Osteoblast (primary cell): ENCODE data around the gene PRCC. TPM values are rescaled to one million over a fixed set of nuclear protein-coding genes. Genes with fewer than 3 reads are reported as not detected.
A peak's percentile ranks its signal among the peaks of the same experiment; 100 is the strongest.

ENCODE experiments used
- DNase-seq: peaks from one replicate; pipeline ENCODE4 v3.0.0; 2011; ENCODE audit warnings: low spot score, mixed read lengths; ENCODE audit not compliant: insufficient read length; ENCODE audit errors: missing footprints
- H2AFZ ChIP-seq: 2 replicates; pipeline ENCODE4 v1.6.0; 2011; ENCODE audit warnings: mild to moderate bottlenecking, low read length
- H3K27ac ChIP-seq: 2 replicates; pipeline ENCODE4 v1.5.1; 2011; ENCODE audit warnings: mild to moderate bottlenecking, low read depth, low read length, moderate library complexity
- H3K27me3 ChIP-seq: 2 replicates; pipeline ENCODE4 v1.6.0; 2012; ENCODE audit warnings: mild to moderate bottlenecking, control low read depth, inconsistent platforms, low read length, moderate library complexity; ENCODE audit not compliant: insufficient read depth
- H3K36me3 ChIP-seq: 2 replicates; pipeline ENCODE4 v1.5.1; 2011; ENCODE audit warnings: mild to moderate bottlenecking, low read length, control low read depth, moderate library complexity; ENCODE audit not compliant: insufficient read depth
- H3K4me1 ChIP-seq: 2 replicates; pipeline ENCODE4 v1.5.1; 2011; ENCODE audit warnings: mild to moderate bottlenecking, low read length, control low read depth, moderate library complexity; ENCODE audit not compliant: insufficient read depth
- H3K4me2 ChIP-seq: 2 replicates; pipeline ENCODE4 v1.6.0; 2011; ENCODE audit warnings: mild to moderate bottlenecking, low read length; ENCODE audit not compliant: insufficient read depth
- H3K4me3 ChIP-seq: fragments of 200-600 bp; sonication (generic); 3 replicates; pipeline ENCODE4 v1.5.1; 2012; ENCODE audit warnings: mild to moderate bottlenecking, low read length, inconsistent platforms; ENCODE audit not compliant: insufficient read depth
- H3K79me2 ChIP-seq: 2 replicates; pipeline ENCODE4 v1.6.0; 2012; ENCODE audit warnings: mild to moderate bottlenecking, low read length, control low read depth, inconsistent platforms; ENCODE audit not compliant: insufficient read depth
- H3K9me3 ChIP-seq: 2 replicates; pipeline ENCODE4 v1.5.1; 2011; ENCODE audit warnings: low read depth, low read length, control low read depth
- H4K20me1 ChIP-seq: 2 replicates; pipeline ENCODE4 v1.6.0; 2012; ENCODE audit warnings: mild to moderate bottlenecking, low read length, control low read depth; ENCODE audit not compliant: insufficient read depth
- total RNA-seq: library from RNA; depleted of rRNA; stranded (reverse); fragments of >200 nt; gene quantifications from 2 replicates; pipeline ENCODE4 v1.2.3, GENCODE V29; 2012
- TF ChIP-seq, protein P1 (sequence below): IDR thresholded peaks from 2 replicates; pipeline ENCODE4 v1.5.1; 2011; ENCODE audit warnings: mild to moderate bottlenecking, low read depth, low read length, moderate library complexity; ENCODE audit errors: extremely low read depth

The PRCC gene
- total RNA-seq, 1 donor = 22.8 TPM

DNA sequence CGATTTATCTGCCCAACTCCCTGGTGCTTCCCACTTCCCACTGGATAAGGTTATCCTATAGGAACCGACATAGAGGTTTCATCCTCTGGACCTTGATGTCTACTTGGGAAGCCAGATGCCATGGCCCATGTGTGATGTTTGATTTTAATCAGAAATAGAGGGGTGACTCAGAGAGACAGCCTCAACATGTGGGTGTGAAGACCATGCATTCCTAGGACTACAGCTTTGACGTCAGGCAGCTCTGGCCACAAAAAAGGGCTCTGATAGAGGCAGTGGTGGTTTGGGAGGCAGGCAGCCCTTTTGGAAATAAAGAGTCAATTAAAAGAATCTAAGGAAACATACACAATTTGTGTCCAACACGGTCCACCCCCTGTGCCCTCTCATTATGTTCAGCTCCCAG lies 54.5 kb downstream of the PRCC start:
- H3K9me3 ChIP-seq = no peaks in the 10 kb centered on the region
- no peak overlapping the region for H3K4me2 ChIP-seq
- no peak overlapping the region for H3K27ac ChIP-seq
- no peak overlapping the region for H3K4me3 ChIP-seq
- no peaks in the 10 kb centered on the region for H3K36me3 ChIP-seq
- no peaks in the 10 kb centered on the region for H3K27me3 ChIP-seq
- TF ChIP-seq, protein P1, sequence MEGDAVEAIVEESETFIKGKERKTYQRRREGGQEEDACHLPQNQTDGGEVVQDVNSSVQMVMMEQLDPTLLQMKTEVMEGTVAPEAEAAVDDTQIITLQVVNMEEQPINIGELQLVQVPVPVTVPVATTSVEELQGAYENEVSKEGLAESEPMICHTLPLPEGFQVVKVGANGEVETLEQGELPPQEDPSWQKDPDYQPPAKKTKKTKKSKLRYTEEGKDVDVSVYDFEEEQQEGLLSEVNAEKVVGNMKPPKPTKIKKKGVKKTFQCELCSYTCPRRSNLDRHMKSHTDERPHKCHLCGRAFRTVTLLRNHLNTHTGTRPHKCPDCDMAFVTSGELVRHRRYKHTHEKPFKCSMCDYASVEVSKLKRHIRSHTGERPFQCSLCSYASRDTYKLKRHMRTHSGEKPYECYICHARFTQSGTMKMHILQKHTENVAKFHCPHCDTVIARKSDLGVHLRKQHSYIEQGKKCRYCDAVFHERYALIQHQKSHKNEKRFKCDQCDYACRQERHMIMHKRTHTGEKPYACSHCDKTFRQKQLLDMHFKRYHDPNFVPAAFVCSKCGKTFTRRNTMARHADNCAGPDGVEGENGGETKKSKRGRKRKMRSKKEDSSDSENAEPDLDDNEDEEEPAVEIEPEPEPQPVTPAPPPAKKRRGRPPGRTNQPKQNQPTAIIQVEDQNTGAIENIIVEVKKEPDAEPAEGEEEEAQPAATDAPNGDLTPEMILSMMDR = no peak
- peak overlapping the region; percentile 40 for H2AFZ ChIP-seq
- peaks cover 9% of the 10 kb centered on the region for H3K4me1 ChIP-seq
- H4K20me1 ChIP-seq = no peaks in the 10 kb centered on the region
- DNase-seq = no peak
- H3K79me2 ChIP-seq = no peaks in the 10 kb centered on the region

DNA sequence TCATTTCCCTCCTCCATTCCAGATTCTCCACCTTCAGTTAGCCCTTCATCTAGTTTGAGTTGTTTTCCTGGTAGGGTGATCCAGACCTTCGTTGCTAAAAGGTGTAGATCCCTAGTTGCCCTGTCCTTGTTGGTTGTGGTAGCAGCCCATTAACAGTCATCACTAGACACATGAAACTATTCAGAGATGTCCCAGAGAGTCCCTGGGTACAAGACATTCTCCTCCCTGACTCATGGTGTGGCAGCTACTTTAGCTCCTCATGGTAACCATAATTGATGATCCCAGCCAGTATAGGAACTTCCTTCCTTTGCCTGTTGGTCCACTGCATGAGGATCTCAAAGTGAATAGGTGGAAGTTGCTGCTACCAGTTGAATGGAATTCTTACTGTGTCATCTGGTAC lies 55.3 kb downstream of the PRCC start:
- Histone ChIP-seq H4K20me1 (no peaks in the 10 kb centered on the region), H3K4me2 (no peak overlapping the region), H3K27ac (no peak overlapping the region), H3K79me2 (no peaks in the 10 kb centered on the region), H3K4me3 (no peak overlapping the region), H3K36me3 (no peaks in the 10 kb centered on the region), H2AFZ (no peak overlapping the region), H3K27me3 (no peaks in the 10 kb centered on the region), H3K9me3 (no peaks in the 10 kb centered on the region), H3K4me1 (peaks cover 9% of the 10 kb centered on the region)
- no peak for DNase-seq
- TF ChIP-seq, protein P1 = no peak

DNA sequence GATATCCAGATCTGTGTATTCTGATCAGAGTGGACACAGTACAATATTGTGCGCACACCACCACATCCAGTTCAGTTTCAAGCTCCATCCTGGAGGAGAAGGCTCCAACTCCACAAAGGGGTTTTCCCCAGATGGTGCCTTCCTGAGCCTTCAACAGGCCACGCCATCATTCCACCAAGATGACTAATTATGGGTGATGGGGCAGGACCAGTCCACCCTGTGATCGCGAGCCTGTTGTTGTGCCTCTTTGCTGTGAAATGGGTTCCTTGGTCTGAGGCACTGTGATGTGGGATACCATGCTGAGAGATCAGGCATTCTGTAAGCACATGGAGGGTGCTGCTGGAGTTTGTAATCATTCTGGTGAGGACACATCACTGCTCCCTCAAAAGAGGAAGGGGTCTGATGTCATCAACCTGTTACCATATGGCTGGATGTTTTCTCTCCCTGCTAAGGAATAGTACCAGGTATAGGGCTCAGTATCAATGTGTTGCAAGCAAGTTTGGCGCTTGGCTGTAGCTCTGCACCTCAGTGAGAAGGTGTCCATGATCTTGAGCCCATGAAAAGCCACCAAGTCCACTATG lies 56.0 kb downstream of the PRCC start:
- TF ChIP-seq, protein P1 = no peak
- no peaks in the 10 kb centered on the region for H3K36me3 ChIP-seq
- H4K20me1 ChIP-seq = no peaks in the 10 kb centered on the region

DNA sequence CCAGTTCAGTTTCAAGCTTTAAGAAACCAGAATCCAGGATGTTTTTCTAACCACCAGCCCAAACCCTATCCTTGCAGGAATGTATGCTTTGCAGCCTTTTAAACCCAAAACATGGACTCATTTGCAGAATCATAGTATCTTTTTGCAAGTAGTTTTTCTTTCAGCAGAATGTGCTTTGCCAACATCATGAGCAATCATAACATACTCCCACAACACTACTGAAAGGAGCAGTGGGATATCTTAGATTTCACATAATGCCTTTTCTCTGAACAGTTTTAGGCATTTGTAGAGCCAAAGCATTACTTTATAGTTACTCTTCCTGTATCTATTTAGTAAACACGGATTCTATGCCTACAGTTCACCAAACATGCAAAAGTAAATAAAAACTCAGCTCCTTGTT lies 59.3 kb downstream of the PRCC start:
- DNase-seq = peak; percentile 86
- no peaks in the 10 kb centered on the region for H3K9me3 ChIP-seq
- H4K20me1 ChIP-seq = no peaks in the 10 kb centered on the region
- TF ChIP-seq, protein P1 = no peak
- H3K27me3 ChIP-seq = peaks cover 7% of the 10 kb centered on the region
- H3K4me1 ChIP-seq = peaks cover 8% of the 10 kb centered on the region
- no peak overlapping the region for H2AFZ ChIP-seq
- no peak overlapping the region for H3K4me3 ChIP-seq
- H3K27ac ChIP-seq = no peak overlapping the region
- H3K4me2 ChIP-seq = no peak overlapping the region
- no peaks in the 10 kb centered on the region for H3K36me3 ChIP-seq
- H3K79me2 ChIP-seq = no peaks in the 10 kb centered on the region

More for the DNA sequence above, 56.0 kb downstream of the PRCC start:
- Histone ChIP-seq H3K9me3 (no peaks in the 10 kb centered on the region), H2AFZ (no peak overlapping the region), H3K27me3 (no peaks in the 10 kb centered on the region), H3K27ac (no peak overlapping the region), H3K4me2 (no peak overlapping the region), H3K4me1 (peaks cover 9% of the 10 kb centered on the region), H3K4me3 (no peak overlapping the region), H3K79me2 (no peaks in the 10 kb centered on the region)
- DNase-seq = no peak
